Activated gamma-delta T cell (primary cell): ENCODE data around the gene CCT5.

Experiments
- DNase-seq: peaks from one replicate; lab custom pipeline; 2025; lab: John Stamatoyannopoulos, UW
- total RNA-seq, 2 donors: gene quantifications; one replicate each; lab custom pipeline; 2026; lab: John Stamatoyannopoulos, UW

CCT5 gene
- total RNA-seq = 119 to 126 reads per million in 2 donors

GRCh38 chr5:10249948-10250805 is at the start of gene CCT5:
TSS of gene CCT5 (plus strand) at chr5:10250280. CDS start at chr5:10250341, 61 bp downstream.
- peak; percentile 59 for DNase-seq

GRCh38 chr5:10201223-10201868 is 48.7 kb upstream of the CCT5 start:
- DNase-seq = no peak

DNA sequence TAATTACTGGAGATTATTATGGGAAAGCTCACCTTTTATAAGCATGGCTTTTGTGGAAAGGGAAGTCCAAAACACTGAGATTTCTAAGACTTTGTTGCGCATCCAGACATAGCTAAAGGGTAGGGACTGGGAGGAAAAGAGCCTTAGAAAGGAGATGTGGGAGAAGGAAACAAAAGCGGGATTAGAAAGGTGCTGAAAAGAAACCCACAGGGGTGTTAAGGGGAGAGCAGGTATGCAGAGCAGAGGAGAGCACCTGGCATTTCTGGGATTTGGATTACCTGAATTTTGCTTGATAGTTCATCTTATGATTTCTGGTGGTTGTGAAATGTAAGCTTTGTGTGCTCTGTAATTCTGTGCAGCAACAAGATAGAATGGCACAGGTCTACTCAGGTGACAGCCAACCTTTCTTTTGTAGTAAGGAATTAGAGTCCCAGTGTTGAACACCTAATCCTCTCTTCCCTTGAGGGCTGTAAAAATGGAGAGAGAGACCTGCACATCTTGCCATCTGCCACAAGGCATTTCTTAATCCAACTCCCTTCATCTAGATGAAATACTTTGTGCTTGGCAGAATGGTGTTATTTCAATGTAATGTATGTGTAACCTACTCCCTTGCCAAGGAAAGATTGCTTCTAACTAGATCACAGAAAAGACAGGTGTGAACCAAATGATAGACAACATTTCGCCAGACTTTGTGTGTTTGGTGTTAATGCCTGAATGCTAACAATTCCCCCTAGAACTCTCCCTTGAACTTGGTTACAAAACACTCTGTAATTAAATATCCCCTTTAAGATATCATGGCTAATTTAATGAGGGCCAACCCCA is 47.8 kb upstream of the CCT5 start:
- no peak for DNase-seq

DNA sequence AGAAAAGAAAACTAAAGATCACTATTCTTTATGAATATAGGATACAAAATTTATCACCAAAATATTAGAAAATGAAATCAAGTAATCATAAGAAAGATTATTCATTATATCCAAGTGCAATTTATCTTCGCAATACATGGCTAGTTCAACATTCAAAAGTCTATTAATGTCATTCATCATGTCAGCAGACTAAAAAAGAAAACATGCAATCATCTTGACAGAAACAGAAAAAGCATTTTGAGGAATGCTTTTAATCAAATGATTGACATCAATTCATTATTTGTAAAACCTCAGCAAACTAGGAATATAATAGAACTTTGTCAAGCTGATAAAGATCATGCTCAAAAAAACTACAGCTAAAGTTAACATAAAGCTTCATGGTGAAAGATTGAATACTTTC is 41.1 kb upstream of the CCT5 start:
- DNase-seq = no peak

GRCh38 chr5:10213316-10213715 is 36.8 kb upstream of the CCT5 start:
- DNase-seq = no peak

- no peak for DNase-seq
These were observed 36.0 kb upstream of the CCT5 start for GRCh38 chr5:10214041-10214440.

DNA sequence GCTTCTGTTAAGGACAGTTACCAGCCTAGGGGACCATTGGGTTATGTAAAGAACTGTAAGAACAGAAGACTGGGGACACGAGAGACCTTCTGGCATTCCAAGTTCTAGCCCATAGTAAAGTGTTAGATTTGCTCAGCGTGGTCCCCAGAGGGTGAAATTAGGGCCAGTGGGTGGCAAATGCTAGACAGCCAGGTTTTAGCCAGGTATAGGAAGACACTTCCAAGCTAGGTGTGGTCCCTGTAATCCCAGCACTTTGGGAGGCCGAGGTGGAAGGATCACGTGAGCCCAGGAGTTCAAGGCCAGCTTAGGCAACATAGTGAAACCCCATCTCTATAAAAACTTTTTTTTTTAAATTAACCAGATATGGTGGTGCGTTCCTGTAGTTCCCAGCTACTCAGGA is 34.7 kb upstream of the CCT5 start:
- DNase-seq = no peak

GRCh38 chr5:10216107-10216506 is 34.0 kb upstream of the CCT5 start:
- no peak for DNase-seq

DNA sequence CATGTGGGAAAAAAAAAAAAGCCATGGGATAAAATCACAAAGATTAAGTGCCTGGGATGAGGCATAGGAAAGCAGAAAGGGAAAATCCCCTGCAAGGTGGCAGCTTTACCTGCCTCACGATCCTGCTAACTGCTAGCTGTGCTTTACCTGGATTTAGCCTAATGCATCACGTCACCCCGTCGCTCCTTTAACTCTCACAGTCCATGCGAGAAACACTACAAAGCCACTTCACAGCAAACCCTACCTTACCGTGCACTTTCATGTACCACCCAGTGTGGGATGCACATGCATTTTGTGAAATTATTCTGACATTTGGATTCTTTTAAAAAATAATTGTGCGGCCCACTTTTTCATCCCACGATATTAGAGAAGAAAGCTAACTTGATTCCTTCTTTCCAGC is 31.4 kb upstream of the CCT5 start:
- DNase-seq = no peak

- no peak for DNase-seq
These were observed 31.0 kb upstream of the CCT5 start for GRCh38 chr5:10219068-10219467.

- DNase-seq = no peak
These were observed 29.8 kb upstream of the CCT5 start for GRCh38 chr5:10220248-10220647.

DNA sequence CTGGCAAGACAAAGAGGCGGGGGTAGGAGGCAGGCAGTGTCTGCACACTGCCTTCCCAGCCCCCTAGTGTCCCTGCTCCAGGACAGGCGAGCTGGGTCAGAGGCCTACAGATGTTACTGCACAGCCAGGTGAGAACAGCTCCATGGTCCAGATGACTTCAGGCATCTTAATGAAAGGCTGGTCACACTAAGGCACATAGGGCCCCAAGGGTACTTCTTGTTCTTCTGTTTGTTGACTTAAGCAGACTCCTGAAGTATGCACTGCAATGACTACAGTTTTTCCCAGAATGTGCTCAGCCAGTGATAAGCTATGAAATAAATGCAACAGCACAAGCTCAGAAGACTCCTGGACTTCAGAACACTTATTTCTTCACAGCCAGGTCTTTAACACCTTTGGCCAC is 27.8 kb upstream of the CCT5 start:
- no peak for DNase-seq

DNA sequence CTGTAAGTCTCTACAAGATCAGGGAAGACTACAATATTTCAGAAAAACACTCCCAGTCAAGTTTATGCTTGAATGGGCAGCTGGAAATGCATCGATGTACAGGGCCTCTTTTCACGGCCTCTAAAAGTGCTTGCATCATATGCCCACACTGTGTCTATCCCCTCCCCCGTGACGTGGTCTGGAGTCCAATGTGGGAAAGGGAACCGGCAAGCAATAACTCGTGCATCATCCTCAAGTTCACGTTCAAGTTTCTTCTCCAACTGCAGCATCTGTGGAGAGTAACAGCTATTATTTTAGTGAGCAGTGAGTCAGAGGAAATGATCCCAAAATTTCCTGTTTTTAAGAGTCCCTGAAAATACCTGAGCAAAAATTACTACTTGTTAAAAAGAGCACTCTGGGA is 22.7 kb upstream of the CCT5 start:
- no peak for DNase-seq

- DNase-seq = no peak
These were observed 21.8 kb upstream of the CCT5 start for GRCh38 chr5:10228288-10228687.

DNA sequence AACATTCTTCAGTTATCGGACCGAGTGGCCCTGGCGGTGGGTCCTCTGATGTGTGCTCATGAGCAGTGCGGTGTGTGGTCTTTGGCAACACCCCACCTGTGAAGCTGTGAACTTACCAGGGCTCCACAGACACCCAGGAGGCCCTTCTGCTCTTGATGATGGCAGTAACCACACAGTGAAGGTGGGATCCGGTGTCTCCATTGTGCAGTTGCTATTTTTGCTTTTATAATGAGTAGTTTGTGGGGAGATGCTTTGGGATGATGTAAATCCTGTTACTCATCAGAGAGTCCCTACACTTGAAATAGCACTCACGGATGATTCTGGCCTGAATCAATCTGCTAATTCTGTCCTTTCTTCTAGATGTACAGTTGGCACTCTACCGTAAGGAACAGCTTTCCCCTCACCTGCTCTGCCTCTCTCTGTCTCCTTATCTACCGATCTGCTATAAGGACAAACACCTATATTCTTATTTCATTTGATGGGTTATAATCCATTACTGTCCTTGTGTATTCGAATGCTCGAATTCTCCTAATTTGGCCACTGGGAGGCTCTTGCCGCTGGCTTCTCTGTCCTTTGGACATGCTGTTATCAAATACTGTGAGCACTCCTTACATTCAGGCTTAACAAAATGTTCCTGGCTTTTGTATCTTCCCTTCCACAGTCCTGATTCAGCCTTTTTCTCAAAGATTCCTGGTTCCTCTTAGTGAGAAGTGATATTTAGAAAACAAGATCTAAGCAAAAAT is 20.6 kb upstream of the CCT5 start:
- DNase-seq = no peak

DNA sequence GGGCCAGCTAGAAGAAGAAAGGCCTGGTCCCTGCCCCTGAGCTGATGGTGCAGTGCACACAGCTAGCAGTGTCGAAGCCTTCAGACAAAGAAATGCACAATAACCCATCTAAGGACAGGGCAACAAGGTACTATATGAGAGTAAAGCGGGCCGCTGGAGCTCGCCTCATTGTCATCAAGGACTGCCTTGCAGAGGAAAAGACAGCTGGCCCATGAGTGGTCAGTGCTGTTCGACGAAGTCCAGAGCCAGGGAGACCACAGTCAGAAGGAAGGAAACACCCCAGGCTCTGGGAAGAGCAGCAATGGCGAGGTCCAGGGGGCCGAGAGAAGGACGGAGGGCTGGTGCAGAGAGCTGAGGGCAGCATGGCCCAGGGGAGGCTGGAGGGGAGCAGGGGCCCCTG is 17.7 kb upstream of the CCT5 start:
- no peak for DNase-seq

GRCh38 chr5:10233011-10233410 is 17.1 kb upstream of the CCT5 start:
- no peak for DNase-seq

GRCh38 chr5:10233505-10233904 is 16.6 kb upstream of the CCT5 start:
- DNase-seq = no peak

- DNase-seq = no peak
These were observed 14.7 kb upstream of the CCT5 start for GRCh38 chr5:10235350-10235749.

GRCh38 chr5:10243660-10244240 is 6.3 kb upstream of the CCT5 start:
- DNase-seq = no peak

- DNase-seq = no peak
These were observed 5.6 kb upstream of the CCT5 start for GRCh38 chr5:10244342-10244944.
